GM12878 (cell line): ENCODE results near the gene NBPF12. TPM values are rescaled to one million over a fixed set of nuclear protein-coding genes. Genes with fewer than 3 reads are reported as not detected.
"Not testable (repeated sequence)": the region's sequence is repeated elsewhere in the genome, so short reads cannot be mapped to it uniquely, and the experiment has no call there.

ENCODE experiments used
- ATAC-seq: fragments of 200-7000 bp; cut with Tn5 transposase; 3 replicates; pipeline ENCODE4 v1.9.1; 2020; ENCODE audit warnings: mild to moderate bottlenecking, moderate library complexity
- BruUV-seq: library from RNA; stranded (reverse); fragments of 400-500 nt; replicated peaks from 2 replicates; lab custom pipeline; 2021; lab: Mats Ljungman, UMichigan
- CTCF ChIA-PET: fragments of 300-600 bp; sonication (Branson Sonifier 250); formaldehyde crosslinking; extraction: SDS; loops from one replicate; lab custom pipeline; 2021; ENCODE audit warnings: inconsistent platforms; lab: Yijun Ruan, JAX
- POLR2A ChIA-PET: fragments of 350-600 bp; formaldehyde crosslinking; extraction: SDS; loops from one replicate; lab custom pipeline; 2021; ENCODE audit warnings: inconsistent platforms; lab: Charles Lee
- RAD21 ChIA-PET: fragments of 300-600 bp; sonication (Branson Sonifier 250); formaldehyde crosslinking; loops from one replicate; lab custom pipeline; 2023; ENCODE audit warnings: antibody characterized with exemption; ENCODE audit not compliant: unreplicated experiment; lab: Charles Lee
- SMC1A ChIA-PET: fragments of 300-600 bp; sonication (Branson Sonifier 250); formaldehyde crosslinking; loops from one replicate; lab custom pipeline; 2023; ENCODE audit not compliant: unreplicated experiment, uncharacterized antibody; lab: Charles Lee
- DNase-seq: peaks from one replicate; pipeline ENCODE4 v3.0.0-alpha.2; 2011; ENCODE audit warnings: low read depth, low spot score
- FAIRE-seq: peaks from 3 replicates; lab custom pipeline; 2011; peaks lifted over from hg19 to GRCh38; lab: Jason Lieb, UNC
- H2AFZ ChIP-seq: 2 replicates; pipeline ENCODE4 v1.6.0; 2011; ENCODE audit warnings: low read depth, low read length, control low read depth; ENCODE audit not compliant: control insufficient read depth
- H3K27ac ChIP-seq: 2 replicates; pipeline ENCODE4 v1.5.1; 2011; ENCODE audit warnings: control low read depth; ENCODE audit not compliant: control insufficient read depth, insufficient read depth
- H3K27me3 ChIP-seq, 2 experiments: replicated peaks in 1 of 2; 2 replicates each; pipeline versions ENCODE4 v1.6.0 to v1.6.1; 2011; ENCODE audit warnings: low read length in 1 of 2; ENCODE audit not compliant: control insufficient read depth in 2 of 2, insufficient read depth in 2 of 2
- H3K36me3 ChIP-seq, 2 experiments: 2 replicates each; pipeline ENCODE4 v1.5.1; 2011; ENCODE audit warnings: low read length in 1 of 2; ENCODE audit not compliant: control insufficient read depth in 2 of 2, insufficient read depth in 2 of 2
- H3K4me1 ChIP-seq: 2 replicates; pipeline ENCODE4 v1.6.1; 2011; ENCODE audit warnings: mild to moderate bottlenecking, low read length, moderate library complexity, mixed read lengths; ENCODE audit not compliant: control insufficient read depth, insufficient read depth
- H3K4me2 ChIP-seq: 2 replicates; pipeline ENCODE4 v1.6.0; 2011; ENCODE audit warnings: control low read depth; ENCODE audit not compliant: control insufficient read depth, insufficient read depth
- H3K4me3 ChIP-seq: fragments of 200-600 bp; sonication (generic); 2 replicates; pipeline ENCODE4 v1.5.1; 2016
- H3K79me2 ChIP-seq: 2 replicates; pipeline ENCODE4 v1.6.0; 2011; ENCODE audit warnings: low read length; ENCODE audit not compliant: control insufficient read depth, insufficient read depth
- H3K9ac ChIP-seq: 2 replicates; pipeline ENCODE4 v1.8.0; 2011; ENCODE audit warnings: low read length, control low read depth, mixed read lengths; ENCODE audit not compliant: control insufficient read depth, insufficient read depth
- H3K9me3 ChIP-seq: replicated peaks from 3 replicates; pipeline ENCODE4 v1.5.1; 2011; ENCODE audit warnings: mild to moderate bottlenecking, low read length; ENCODE audit not compliant: control insufficient read depth, insufficient read depth
- H4K20me1 ChIP-seq: 2 replicates; pipeline ENCODE4 v1.6.0; 2011; ENCODE audit not compliant: control insufficient read depth, insufficient read depth
- WGBS: methylation state at CpG from one replicate; pipeline ENCODE4 v1.1.6; 2016; ENCODE audit warnings: low lambda C conversion rate; ENCODE audit not compliant: insufficient replicate concordance, insufficient coverage; ENCODE audit errors: missing lambda C conversion rate; 5-methylcytosine and 5-hydroxymethylcytosine counted together
- in situ Hi-C: fragments of 300-500 bp; cut with MboI; formaldehyde crosslinking; loops from 9 replicates; pipeline ENCODE4 v1.14.3; 2018; ENCODE audit warnings: mixed read lengths
- intact Hi-C: fragments of 100-400 bp; cut with micrococcal nuclease; formaldehyde crosslinking; loops from one replicate; pipeline ENCODE4 v1.14.2; 2022; ENCODE audit not compliant: unreplicated experiment
- polyA plus RNA-seq, 11 experiments: library from polyadenylated mRNA; depleted of rRNA in 4 of 11; unstranded in 6 of 11; stranded (reverse) in 5 of 11; fragments of >200 nt; fragmentation: Nextera tagmentation in 4 of 11; fragmentation: Illumina TruSeq in 1 of 11; extraction: Ambion mirVana in 4 of 11; extraction: Trizol in 1 of 11; gene quantifications; 1 replicate in 1 of 11; 2 replicates in 10 of 11; pipeline versions ENCODE4 v1.2.1 to v1.2.3, GENCODE V29; 2011 to 2016; ENCODE audit warnings: inconsistent platforms in 2 of 11, missing spikeins in 2 of 11, low read depth in 1 of 11
- total RNA-seq, 4 experiments: library from RNA; depleted of rRNA in 3 of 4; stranded (reverse); fragments of >200 nt in 3 of 4; fragmentation: Illumina TruSeq in 1 of 4; extraction: Trizol in 1 of 4; gene quantifications; 2 replicates each; pipeline versions ENCODE4 v1.2.1 to v1.2.3, GENCODE V29; 2013 to 2021

NBPF12 gene
- total and polyA plus RNA-seq, 10 of the 15 experiments (the other 5 are each of a cell fraction or from before 2014, with no cell fraction given) = 2.3 to 19.2 (median 7.0) TPM

GRCh38 chr1:146948127-146948526 is 10.0 kb downstream of the NBPF12 start:
- RAD21 ChIA-PET, H3K4me2 ChIP-seq, ATAC-seq, H2AFZ ChIP-seq, H3K27ac ChIP-seq, DNase-seq, H4K20me1 ChIP-seq, H3K9me3 ChIP-seq, POLR2A ChIA-PET, FAIRE-seq, intact Hi-C loops, CTCF ChIA-PET, BruUV-seq, H3K36me3 ChIP-seq, SMC1A ChIA-PET, in situ Hi-C loops, H3K4me3 ChIP-seq, H3K27me3 ChIP-seq, H3K4me1 ChIP-seq, H3K9ac ChIP-seq, H3K79me2 ChIP-seq: not testable (repeated sequence)
- WGBS = 97% methylated on average over 3 of the region's 4 CpGs

GRCh38 chr1:146964340-146964739 is 26.2 kb downstream of the NBPF12 start:
- POLR2A ChIA-PET, intact Hi-C loops, H3K9ac ChIP-seq, H3K36me3 ChIP-seq, H3K4me2 ChIP-seq, CTCF ChIA-PET, SMC1A ChIA-PET, FAIRE-seq, H3K27ac ChIP-seq, H3K27me3 ChIP-seq, H2AFZ ChIP-seq, H3K4me1 ChIP-seq, ATAC-seq, RAD21 ChIA-PET, in situ Hi-C loops, H4K20me1 ChIP-seq, H3K4me3 ChIP-seq, H3K79me2 ChIP-seq, H3K9me3 ChIP-seq, DNase-seq, BruUV-seq: not testable (repeated sequence)
- 96% methylated on average over 2 of the region's 2 CpGs for WGBS
